NCI-H2081 (cell line): Measurements from ENCODE around the gene ANKS1B.

Experiments used
- DNase-seq, 2 experiments: peaks; one replicate each; lab custom pipeline; 2025; lab: John Stamatoyannopoulos, UW

Gene ANKS1B

DNA sequence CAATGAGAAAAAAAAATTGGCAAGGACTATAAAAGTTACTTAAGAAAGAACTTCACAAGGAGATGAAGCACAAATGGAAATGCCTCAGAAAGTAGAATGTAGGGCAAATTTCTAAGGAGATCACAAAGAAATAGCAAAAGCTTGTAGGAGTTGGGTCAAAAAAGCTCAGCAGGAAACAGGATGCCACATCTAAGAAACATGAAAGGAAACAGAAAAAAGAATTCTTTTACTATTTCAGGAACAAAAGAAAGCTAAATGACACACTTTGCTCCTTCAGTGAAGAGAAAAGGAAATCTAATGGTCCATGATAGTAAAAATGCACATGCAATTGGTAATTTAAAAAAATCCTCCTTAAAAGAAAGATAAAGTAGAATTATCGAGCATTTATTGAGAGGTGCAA, 789.3 kb downstream of the ANKS1B start:
- DNase-seq, result no peak

DNA sequence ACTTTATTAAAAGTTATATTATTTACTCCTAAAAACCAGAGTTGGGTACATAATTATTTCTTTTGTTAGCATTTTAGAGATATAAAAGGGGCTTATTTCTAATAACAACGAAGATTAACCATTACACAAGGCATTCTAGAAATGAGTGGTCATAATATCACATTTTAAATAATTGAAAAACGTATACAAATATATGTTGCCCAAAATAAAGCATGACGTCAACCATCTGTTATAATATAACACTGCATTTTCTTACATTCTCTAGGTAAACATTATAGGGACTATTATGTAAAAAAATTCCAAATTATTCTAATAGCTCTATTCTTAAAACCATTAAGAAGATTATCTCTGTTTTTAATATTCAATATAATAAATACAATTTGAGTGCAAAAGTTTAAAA, 792.2 kb downstream of the ANKS1B start:
- DNase-seq, result no peak

DNA sequence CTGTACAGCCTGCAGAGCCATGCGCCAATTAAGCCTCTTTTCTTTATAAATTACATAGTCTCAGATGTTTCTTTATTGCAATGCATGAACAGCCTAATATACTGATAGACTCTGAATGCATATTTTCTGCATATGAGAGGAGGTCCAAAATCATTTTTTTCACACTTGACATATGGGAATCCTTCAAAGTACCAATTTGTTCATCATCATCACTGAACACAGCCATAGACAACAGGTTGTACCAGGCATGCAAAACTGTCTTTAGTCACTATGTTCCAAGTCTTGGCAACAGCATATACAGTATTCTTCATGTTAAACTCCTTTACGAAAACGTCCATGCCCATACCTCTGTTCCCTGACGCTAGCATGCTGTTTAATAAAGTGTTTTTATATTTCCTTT, 807.9 kb downstream of the ANKS1B start:
- DNase-seq, result no peak

DNA sequence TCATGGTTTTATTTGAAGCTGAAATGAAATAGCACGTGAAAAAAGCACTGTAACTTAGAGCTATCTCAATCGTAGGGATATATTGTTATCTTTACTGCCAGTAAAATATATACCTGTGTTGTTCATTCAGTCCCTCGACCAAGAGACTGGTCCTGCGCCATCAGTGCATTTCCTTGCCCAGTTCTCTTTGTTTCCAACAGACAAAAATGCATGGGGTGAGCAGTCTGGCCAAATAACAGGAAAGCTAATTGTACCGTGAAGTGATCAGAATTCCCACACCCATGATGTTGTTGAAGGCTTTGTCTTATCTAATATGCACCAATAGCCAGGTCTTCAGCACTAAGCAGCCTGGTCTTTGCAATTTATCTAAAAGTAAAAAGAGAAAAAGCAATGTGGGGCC, 814.3 kb downstream of the ANKS1B start:
- no peak for DNase-seq

DNA sequence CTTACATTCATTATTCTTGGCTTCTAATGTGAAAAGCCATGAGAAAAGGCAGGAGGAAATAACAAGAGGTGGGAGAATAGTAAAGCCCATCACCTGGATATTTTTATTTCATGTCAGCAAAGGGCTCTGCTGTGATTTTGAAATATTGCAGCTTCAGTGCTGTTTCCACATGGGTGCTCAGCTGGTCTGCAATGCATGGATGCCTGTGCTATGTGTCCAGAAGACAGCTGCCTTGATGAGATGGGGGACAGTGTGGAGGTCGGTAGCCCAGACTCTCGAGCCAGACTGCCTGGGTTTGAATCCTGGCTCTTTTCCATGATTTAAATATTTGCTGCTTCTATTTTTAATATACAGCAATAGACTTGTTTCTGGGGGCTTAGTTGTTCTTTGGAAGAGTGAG, 814.7 kb downstream of the ANKS1B start:
- DNase-seq, result no peak

DNA sequence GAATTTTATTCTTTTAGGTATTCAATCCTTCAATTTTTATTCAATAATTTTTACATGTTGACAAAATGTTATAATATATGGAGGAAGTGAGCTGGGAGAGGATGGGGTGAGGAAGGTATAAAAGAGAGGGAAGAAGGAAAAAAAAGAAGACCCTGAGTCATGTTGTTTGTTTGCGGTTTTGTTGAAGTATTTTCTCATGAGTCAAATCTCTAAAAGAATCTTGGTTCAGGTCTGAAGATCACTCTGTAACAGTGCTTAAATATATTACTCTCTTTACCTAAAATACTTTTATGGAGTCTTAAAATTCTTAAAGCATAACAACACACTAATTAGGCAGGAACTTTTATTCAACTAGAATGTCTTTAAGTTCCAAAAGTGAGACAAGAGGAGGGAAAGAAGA, 826.8 kb downstream of the ANKS1B start:
- no peak for DNase-seq

DNA sequence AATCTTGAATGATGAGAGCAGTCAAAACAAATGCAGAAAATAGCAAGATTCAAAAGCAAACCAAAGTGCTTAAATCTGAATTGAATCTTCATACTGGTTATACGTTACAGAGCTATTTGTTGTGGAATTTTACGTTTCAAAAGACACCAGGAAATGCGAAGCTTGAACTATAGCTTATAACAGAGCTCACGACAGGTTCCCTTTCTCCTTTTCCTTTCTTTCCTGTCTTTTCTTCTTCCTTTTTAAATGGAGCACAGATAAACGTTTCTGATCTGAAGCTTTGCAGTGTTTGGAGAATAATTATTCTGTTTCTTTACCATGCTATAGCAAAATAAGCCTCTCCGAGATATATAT, 829.8 kb downstream of the ANKS1B start:
- DNase-seq, result no peak

DNA sequence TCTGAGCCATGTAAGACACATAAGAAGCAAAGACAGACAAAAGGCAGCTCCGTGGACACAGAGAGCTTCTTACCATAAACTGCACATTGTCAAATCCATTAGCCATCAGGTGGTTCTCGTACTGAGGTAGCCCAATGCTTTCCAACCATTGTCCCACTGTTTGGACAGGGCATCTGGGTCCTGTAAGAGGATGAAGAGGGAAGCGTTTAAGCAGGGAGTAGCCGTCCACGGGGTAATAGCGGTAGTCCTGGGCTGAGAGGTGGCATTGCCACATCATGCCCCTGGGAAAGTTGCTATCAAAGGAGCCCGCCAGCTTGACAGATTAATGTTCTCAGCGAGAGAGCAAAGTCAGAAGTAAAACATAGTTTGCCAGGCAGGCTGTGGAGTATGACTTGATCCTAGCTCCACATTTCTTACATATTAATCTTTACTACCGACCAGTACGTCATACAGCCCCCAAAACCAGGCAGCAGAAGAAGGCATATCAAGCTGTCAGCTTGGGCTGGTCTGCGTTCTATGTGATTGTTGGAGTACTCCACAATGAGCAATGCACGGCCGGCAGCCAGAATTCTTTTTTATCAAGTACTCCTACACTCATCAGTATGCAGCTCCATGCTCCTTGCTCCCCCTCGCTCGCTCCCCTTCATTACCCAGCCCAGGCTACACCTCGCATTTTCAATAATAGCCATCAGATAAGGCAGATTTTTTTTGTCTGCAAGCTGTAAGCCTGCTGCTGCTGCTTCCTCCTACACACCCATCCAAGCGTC, 830.3 kb downstream of the ANKS1B start:
- no peak for DNase-seq

DNA sequence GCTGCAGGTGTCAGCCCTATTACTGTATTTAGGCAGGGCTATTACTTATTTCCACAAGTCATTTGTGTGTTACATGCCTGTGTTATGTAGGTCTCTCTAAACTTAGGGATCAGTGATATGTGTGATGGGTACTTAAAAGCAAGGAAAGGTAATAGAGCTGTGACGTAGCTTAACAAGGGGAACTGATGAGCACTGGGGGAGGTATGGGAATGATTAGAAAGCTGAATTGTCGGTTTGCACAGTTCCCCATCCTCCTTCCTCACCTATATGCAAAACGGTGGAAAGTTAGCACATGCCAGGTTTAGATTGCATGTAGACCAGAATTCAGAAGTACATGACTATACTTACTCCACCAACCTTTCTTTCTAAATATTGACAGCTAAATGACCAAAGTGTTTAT, 831.4 kb downstream of the ANKS1B start:
- no peak for DNase-seq

DNA sequence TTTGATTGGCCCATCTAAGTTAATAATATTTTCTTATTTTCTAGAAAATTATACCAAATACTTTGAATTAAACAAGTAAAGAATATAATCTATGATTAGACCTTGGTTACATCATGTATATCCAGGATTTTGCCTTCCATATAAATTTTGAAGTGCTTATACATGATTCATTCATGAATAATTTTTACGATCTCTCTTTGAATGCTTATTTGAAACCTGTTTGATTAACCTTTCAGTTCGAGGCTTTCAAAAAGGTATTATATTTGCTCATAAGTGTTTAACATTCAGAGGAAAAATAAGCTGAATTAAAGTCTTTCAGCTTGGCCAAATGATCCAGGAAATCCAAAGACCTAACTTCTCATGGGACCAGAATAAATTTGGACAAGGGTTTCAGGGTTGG, 832.4 kb downstream of the ANKS1B start:
- DNase-seq, result no peak

DNA sequence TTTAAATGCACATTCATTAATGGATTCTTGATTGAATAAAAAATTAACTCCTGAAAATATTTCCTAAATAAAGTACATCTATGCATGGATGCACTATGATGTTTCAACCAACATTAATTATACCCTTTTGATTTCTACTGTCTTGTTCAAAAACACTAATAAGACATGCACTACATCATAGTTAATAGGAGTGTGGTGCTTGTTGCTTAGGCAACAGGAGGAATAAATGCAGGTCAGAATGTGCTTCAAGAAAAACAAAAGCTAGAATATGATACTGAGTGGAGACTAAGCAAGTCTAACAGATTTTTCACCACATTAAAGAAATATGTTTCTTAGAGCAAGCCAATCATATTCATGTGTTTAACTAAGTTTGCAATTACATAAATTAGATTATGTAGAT, 833.0 kb downstream of the ANKS1B start:
- no peak for DNase-seq

DNA sequence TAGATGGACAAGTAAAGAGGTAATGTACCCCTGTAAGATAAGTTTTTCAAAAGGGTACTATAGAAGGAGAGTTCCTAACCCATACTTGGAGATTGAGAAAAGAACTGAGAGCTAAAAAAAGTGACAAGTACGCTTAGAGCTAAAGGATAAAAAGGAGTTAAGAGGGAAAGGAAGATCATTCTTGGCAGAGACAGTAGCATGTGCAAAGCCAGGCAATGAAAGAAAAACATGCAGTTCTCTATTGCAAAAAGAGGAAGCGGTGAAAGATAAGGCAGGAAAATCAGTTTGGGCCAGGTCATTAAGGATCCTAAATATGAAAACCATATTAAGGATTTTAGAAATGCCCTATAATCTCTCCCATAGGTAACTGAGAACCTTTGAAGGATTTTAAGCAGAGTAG, 837.6 kb downstream of the ANKS1B start:
- DNase-seq, result no peak

DNA sequence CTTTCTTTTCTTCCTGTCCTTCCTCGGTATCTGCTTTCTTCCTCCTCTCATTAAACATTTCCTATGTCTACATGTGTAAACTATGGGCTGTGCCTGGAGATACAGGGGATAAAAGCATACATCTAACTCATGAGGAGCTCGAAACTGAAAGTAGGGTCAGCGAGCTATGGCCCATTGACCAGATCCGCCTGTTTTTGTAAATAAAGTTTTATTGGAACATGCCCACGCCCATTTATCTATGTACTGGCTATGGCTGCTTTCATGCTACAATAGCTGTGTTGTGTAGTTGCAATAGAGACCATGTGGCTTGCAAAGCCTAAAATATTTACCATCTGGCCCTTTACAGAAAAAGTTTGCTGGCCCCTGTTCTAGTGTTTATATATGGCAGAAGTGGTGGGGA, 838.0 kb downstream of the ANKS1B start:
- no peak for DNase-seq

DNA sequence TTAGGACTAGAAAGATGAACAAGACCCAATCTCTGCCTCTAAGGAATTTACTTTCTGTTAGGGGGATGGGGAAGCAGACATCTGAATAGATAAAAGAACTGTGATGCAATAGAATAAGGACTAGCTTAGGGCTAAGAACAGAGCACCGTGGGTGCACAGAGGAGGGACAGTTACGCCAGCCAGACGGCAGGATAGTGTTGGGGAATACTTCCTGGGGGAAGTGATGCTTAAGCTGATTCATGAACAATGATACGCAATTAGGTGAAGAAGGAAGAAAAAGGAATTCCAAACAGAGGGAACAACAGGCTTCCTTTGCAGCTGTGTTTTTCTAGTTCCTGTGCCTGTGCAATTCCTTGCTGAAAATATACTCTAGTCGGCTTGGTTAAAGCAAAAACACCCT, 838.6 kb downstream of the ANKS1B start:
- no peak for DNase-seq

DNA sequence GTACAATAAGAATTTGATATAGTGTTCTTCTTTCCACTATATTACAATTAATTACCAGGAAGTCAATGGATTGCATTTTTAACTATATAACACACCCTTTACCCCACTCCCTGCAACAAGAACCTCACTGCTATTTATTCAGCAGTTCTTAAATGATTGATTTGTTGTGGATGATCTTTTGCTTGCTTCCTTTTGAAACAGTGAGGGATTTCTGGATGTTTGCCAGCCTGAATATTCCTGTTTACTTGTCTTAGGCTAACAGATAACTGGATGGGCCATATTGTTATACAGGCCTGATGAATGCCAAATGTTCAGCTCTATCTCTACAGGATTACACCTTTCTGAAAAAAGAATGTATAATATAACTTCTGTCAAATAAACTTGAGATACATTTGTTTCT, 842.1 kb downstream of the ANKS1B start:
- DNase-seq, result peak in 1 of 2 experiments; percentile 11

DNA sequence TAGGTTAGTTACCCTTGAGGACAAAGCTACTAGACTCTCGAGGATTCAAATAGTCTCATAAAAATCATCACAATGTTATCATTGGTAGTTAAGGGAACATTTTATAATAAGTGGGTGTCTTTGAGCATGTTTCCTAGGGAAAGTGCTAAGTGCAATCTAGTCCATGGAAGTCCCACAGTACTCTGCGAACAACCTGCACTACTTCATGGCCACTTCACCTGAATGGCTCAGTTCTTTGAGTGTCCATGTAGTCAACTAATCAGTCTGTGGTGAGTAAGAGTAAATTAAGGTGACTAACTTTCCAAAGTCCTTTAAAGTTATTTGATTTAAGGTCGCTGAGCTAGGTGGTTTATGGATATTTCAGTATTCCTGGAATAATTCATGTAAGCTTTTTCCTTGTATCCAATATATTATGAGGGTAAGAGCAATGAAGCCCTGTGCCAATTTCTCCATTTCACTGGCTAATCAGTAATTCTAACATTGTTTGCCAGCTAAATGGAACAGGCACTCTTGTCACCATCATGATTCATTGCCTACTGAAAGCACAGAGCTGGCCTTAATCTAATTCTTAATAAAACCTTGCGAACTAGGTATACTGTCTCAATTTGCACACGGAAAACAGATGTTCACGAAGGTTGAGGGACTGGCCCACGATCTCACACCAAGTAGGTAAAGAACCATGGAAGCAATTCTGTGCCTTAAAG, 844.6 kb downstream of the ANKS1B start:
- DNase-seq, result no peak

DNA sequence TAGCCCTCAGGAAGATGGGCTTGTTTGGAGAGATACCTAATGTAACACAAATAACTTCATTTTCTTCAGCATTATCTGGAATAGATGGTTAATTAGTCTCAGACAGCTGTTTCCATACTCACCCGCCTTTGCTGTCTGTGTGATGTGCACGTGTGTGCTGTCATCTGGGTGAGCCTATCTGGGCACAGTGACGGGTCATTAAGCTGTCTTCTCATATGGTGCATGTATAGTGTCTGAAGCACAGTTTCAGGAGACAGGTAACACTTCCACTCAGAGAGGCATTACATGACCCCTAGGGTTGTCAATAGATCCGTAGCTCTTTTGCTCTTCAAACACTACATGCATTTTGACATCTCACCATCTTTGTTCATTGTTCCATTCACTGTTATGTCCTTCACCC, 846.3 kb downstream of the ANKS1B start:
- no peak for DNase-seq

DNA sequence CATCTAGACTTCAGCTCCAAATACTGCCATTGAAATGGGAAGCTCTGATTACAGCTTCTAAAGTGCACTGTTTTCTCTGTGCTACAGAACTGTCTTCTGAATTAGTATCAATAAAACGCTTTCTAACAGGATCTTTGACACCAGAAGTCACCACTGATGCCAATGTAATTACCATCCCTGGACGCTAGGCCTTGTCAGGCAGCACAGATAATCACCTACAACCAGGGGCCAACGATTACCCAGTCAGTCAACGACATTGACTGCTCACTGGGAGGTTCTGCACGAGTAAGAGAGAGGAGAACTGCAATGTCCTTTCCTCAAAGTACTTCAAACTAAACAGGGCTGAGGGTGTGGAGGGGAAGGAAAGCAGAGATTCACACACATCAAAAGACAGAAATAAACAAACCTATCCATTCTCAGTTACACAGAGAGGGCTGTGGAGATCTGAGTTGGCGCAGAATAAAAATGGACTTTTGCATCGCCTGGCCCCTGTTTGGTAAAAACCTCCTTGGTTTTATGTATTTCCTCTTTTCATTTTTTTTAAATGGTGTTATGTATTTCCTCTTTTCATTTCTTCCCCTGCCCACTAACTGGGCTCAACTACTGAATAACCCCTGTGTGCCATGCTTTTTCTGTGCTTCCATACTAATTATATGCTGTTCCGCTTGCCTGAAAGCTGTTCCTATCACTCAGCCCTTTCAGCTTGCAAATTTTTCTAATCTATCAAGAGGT, 847.4 kb downstream of the ANKS1B start:
- DNase-seq, result no peak

DNA sequence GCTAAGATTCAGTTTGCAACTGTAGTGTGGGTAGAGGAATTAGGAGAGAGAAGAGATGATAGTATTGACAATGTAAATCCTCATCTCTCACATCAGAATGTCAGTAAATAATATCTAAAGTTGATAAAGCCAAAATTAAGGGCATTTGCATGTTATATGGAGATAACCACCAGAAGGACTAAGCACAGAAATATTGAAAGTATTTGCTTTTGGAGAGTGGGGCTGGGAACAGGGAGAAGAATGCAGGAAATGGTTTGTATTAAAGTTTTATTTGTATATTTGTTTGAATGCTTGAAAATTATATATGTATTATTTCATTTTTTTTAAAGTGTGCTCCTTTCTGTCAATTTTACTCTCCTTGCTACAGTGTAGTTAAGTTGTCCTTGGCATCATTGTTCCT, 848.2 kb downstream of the ANKS1B start:
- DNase-seq, result no peak

DNA sequence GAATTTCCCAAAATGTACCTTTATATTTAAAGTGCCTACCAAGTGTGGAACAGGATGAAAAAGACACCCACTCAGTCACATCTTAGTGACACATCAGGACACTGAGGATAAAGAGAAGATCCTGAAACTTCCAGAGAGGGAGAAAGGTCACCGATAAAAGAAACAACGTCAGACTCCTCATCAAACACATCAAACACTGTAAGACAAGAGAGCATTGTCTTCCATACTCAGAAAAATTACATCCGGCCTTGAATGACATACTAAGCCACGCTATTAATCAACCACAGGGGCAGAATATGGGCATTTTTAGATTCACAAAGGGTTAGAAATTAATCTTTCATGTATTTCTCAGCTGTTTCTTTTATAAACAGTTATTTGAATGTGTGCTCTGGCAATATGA, 849.4 kb downstream of the ANKS1B start:
- no peak for DNase-seq

DNA sequence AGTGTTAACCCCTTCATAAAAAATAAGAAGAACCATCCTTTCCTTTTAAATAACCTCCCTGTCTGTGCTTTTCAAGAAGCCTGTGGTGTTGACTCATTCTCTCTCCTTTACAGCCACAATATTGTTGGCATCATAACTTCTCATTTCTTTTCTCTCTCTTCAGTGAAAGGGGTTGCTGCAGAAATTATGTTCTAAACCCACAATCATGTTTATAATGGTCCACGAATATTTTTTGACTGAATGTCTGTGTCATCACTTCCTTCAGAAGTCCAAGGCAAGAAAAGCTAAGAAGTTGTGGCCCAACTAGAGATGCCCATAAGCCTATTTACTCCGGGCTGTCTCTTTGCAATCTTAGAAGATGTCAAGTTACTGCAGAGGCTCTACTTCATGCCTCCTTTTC, 851.3 kb downstream of the ANKS1B start:
- no peak for DNase-seq

DNA sequence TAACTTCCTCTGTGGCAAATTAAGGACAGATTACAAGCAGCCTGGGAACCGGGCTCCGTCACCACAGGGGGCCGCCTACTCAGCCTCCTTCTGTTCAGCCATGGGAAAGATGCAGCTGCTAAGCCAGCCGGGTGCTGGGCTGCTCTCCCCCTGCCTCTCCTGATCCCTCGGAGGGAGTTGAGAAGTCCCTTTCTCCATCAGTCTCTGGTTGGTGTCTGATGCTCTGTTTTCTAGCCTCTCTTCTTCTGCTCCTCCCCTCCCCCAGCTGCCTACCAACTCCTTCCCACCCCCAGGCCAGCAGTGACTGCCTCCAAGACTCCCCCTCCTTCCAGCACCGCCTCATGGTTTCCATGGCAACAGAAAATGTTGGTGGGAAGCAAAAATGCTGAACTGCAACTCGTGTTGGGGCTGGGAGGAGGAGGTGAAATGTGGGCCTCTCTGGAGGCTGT, 853.0 kb downstream of the ANKS1B start:
- DNase-seq, result no peak
